Activated CD8-positive, alpha-beta memory T cell treated with anti-CD3 and anti-CD28 coated beads for 48 hours (primary cell): ENCODE results near the gene SMYD4.
"Not testable (repeated sequence)": the region's sequence is repeated elsewhere in the genome, so short reads cannot be mapped to it uniquely, and the experiment has no call there.

ENCODE experiments used
- DNase-seq, 3 experiments: peaks; one replicate each; pipeline ENCODE4 v3.0.0-alpha.2; 2020; ENCODE audit warnings: low read depth in 2 of 3, low spot score in 2 of 3

The SMYD4 gene

GRCh38 chr17:1829592-1830257 lies at the start of gene SMYD4, which contains the start of gene RPA1:
TSS of gene SMYD4 (minus strand) at chr17:1829902. CDS start at chr17:1827994, 1,908 bp downstream.
TSS of gene RPA1 (plus strand) at chr17:1830005. CDS start at chr17:1830094, 89 bp downstream.
- peak; percentile 67 to 84 (median 67) for DNase-seq

- DNase-seq: no peak
Measured at GRCh38 chr17:1878419-1879121, 48.9 kb upstream of the SMYD4 start.

GRCh38 chr17:1875597-1875996 lies 45.9 kb upstream of the SMYD4 start:
- DNase-seq: no peak

- no peak for DNase-seq
Measured at GRCh38 chr17:1873418-1873817, 43.7 kb upstream of the SMYD4 start.

DNA sequence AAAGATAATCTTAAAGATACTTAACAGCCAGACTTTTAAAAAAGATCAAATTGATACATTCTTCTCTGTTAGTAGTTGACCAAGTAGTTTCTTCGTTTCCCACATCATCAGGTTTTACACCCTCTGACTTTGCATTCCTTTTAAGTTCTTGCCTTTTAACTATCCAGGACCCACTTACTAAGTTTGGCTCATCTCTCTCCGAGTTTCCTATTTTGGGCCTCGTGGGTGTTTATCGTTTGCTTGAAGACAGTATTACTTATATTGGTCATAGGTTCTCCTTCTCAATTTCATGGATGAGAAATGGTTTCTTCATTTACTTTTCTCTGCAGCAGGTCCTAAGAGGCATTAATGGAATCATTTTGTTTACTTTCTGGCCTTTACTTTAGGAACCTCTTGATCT lies 43.3 kb upstream of the SMYD4 start:
- no peak for DNase-seq

DNA sequence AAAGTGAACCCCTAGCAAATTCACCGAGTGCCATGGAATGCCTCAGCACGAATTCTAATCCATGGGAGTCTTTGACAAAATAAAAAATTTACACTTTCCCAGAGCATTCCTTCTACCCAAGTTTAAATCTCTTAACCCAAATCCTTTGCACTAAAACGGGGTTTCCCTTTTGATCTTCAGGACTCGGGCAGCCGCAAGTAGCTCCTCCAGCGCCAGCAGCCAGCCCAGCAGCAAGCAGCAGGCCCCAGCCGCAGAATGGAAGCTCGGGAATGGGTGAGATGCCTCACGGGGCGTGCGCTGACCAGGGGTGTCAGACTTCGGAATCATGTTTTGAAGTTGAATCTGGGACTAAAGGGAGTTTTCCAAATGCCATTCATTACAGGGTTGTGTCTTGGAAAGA lies 42.6 kb upstream of the SMYD4 start:
- no peak for DNase-seq

DNA sequence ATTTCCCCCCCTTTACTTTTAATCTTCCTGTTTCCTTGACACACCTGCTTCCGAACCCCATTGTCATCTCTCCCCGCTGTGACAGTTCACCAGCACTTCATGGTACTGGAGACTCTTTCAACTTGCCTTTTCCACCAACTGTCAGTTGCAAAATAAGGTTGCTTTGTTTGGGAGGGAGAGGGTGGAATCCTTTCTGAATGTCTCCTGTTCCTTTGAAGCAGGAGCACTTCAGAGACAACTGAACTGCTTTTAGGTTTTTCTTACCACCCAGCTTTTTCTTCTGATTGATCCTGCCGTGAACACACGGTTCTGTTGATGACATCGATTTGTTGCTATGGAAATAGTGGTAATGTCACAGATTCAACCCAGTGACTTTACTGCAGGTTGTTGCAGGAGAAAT lies 42.1 kb upstream of the SMYD4 start:
- DNase-seq: no peak

GRCh38 chr17:1870592-1870991 lies 40.9 kb upstream of the SMYD4 start:
- DNase-seq: no peak

- DNase-seq: no peak
Measured at GRCh38 chr17:1868090-1868489, 38.4 kb upstream of the SMYD4 start.

DNA sequence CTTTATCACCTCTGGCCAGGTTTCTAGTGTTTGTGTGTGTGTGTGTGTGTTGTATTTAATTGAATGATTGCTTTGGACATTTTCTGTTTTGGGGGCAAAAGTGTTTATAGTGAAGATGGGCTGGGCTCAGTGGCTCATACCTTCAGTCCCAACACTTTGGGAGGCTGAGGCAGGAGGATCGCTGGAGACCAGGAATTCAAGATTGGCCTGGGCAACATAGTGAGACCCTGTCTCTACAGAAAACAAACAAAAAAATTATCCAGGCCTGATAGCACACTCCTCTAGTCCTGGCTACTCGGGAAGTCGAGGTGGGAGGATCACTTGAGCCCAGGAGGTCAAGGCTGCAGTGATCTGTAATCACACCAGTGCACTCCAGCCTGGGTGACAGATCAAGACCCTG lies 37.6 kb upstream of the SMYD4 start:
- DNase-seq: no peak

- DNase-seq: no peak
Measured at GRCh38 chr17:1865252-1866037, 35.7 kb upstream of the SMYD4 start.

GRCh38 chr17:1861391-1862010 lies 31.8 kb upstream of the SMYD4 start:
- DNase-seq: no peak

DNA sequence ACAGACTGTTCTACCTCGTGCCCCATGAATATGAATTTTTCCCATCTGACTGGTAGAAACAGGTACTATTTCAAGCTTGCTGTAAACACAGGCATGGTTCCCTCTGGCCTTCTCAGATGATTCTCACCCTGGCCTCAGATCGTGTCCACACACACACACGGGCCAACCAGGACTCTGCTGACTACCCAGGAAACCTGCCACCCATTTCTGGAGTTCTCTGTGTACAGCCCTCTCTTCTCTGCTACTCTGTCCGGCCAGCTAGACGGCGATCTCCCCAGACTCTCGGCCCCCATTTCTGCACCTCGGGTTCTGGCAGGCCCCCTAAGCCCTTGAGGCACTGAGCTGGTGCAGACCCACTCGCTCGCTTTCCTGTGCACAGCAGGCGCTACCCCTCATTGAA lies 31.3 kb upstream of the SMYD4 start:
- no peak for DNase-seq

DNA sequence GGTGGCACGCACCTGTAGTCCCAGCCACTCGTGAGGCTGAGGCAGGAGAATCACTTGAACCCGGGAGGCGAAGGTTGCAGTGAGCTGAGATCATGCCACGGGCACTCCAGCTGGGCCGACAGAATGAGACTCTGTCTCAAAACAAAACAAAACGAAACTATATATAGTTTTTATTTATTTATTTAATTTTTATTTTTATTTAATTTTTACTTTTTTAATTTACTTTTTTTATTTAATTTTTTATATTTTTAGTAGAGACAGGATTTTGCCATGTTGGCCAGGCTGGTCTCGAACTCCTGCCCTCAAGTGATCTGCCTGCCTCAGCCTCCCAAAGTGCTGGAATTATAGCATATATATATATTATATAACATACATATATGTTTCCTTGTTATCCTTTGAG lies 26.8 kb upstream of the SMYD4 start:
- not testable (repeated sequence) for DNase-seq

GRCh38 chr17:1853698-1854097 lies 24.0 kb upstream of the SMYD4 start:
- no peak for DNase-seq

DNA sequence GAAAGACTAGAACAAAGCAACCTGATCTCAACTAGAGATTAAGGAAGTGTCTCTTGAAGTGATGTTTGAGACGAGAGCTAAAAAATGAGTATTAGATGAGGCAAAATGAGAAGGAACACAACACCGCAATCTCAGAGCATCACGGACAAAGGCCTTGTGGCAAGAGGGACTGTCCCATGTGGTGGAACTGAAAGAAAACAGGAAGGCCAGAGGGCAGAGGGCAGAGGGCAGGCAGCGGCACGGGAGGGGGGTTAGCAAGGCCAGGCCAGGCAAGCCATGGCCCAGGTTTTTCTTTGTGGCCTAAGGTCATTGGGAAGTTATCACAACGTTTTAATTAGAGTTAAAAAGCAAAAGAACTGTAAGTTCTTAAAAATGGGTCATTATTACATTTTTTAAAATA lies 22.6 kb upstream of the SMYD4 start:
- DNase-seq: no peak

DNA sequence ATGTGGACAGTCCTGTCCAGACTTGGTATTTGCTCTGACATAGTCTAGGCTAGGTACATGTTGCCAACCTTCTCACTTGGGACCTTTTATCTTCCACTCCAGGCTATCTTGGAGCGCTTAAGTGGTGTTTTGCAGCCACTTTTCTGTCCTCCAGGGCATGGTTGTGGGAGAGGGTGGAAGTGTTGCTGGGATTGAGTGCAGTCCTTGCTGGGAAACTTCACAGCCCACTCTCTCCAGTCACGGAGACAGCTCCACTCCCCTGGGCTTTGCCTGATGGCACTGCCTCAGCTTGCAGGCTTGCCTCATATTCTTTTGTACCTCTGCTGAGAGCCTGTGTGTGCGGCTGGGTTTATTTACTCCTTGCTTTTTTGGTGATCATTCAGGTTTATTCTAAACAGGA lies 17.5 kb upstream of the SMYD4 start:
- no peak for DNase-seq

- no peak for DNase-seq
Measured at GRCh38 chr17:1843947-1844346, 14.2 kb upstream of the SMYD4 start.

DNA sequence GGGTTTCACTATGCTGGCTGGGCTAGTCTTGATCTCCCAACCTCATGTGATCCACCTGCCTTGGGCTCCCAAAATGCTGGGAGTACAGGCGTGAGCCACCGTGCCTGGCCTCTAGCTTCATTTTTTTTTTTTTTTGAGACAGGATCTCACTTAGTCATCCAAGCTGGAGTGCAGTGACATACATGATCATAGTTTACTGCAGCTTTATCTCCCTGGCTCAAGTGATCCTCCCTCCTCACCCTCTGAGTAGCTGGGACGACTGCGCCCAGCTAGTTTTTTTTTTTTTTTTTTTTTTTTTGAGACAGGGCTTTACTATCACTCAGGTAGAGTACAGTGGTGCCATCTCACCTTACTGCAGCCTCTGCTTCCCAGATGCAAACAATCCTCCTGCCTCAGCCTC lies 9.8 kb upstream of the SMYD4 start:
- DNase-seq: no peak

GRCh38 chr17:1834380-1835149 lies 4.9 kb upstream of the SMYD4 start:
- no peak for DNase-seq

DNA sequence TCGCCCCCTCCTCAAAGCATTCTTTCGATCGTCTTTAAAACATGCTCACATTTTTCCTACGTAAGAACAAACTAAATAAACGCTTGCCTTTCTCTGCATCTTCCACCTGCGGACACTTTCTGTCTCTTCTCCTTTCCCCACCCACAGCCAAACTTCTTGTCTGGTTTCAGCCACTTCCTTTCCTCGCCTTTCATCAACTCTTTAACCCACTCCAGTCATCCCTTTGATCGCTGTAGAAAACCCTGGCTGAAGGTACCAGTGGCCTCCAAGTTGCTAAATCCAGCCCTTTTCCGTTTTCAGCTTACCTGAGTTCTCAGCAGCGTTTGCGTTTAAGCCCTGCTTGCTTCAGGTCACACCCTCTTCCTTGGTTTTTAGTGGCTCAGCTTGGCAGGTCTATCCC lies 586 bp upstream of the SMYD4 start:
- peak in 1 of 3 experiments; percentile 6 for DNase-seq
